Measurements from ENCODE around the gene OR5AU1. TPM values are rescaled to one million over a fixed set of nuclear protein-coding genes. Genes with fewer than 3 reads are reported as not detected.

Gene OR5AU1
- total and polyA plus RNA-seq, 4 donors, result 0.05 to 0.11 TPM; not detected in 2

GRCh38 chr14:21112255-21112654 lies 43.6 kb downstream of the OR5AU1 start:
- Histone ChIP-seq H3K27me3 (ENCODE audit: control insufficient read depth, insufficient read depth, low read length) (no peaks in the 10 kb centered on the region), H3K4me1 (ENCODE audit: control insufficient read depth, insufficient read depth, low read length) (peaks cover 1% of the 10 kb centered on the region), H3K27ac (ENCODE audit: low read depth, low read length) (no peak overlapping the region), H3K4me3 (ENCODE audit: low read depth, low read length) (no peak overlapping the region), H3K9me3 (ENCODE audit: control insufficient read depth, insufficient read depth, low read length) (no peaks in the 10 kb centered on the region), H3K36me3 (ENCODE audit: control insufficient read depth, insufficient read depth, low read length) (no peaks in the 10 kb centered on the region)
- DNase-seq (ENCODE audit: low read depth in 4 of 6, low spot score in 6 of 6), result no peak
- no CpG with 5 or more reads among the region's 4 CpGs for WGBS (ENCODE audit: insufficient coverage)

- Histone ChIP-seq H3K36me3 (ENCODE audit: control insufficient read depth, insufficient read depth, low read length) (no peaks in the 10 kb centered on the region), H3K27me3 (ENCODE audit: control insufficient read depth, insufficient read depth, low read length) (no peaks in the 10 kb centered on the region), H3K27ac (ENCODE audit: low read depth, low read length) (no peak overlapping the region), H3K4me1 (ENCODE audit: control insufficient read depth, insufficient read depth, low read length) (peaks cover 13% of the 10 kb centered on the region), H3K9me3 (ENCODE audit: control insufficient read depth, insufficient read depth, low read length) (no peaks in the 10 kb centered on the region), H3K4me3 (ENCODE audit: low read depth, low read length) (no peak overlapping the region)
- no peak for DNase-seq (ENCODE audit: low read depth in 4 of 6, low spot score in 6 of 6)
- 87% methylated on average over 3 of the region's 6 CpGs for WGBS (ENCODE audit: insufficient coverage)
These were observed 46.3 kb downstream of the OR5AU1 start for GRCh38 chr14:21109377-21110138.

DNA sequence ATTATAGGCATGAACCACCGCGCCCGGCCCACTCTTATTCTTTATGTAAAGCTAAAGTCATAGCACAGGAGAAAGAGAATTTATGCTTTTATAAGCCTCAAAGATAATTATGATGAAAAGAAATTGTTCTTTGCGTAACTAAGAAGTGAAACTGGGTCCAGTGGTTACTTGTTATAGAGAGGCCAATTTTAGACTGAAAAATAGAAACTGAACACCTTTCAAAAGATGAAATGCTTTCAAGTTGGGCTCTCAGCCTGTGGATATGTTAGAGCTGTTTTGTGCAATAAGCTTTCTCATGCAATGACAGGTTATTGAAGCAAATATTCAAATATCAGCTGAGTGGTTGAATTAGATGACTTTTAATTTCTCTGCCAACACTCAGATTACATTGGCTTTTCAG lies 47.1 kb downstream of the OR5AU1 start:
- 100% methylated on average over 1 of the region's 4 CpGs for WGBS (ENCODE audit: insufficient coverage)
- H3K4me1 ChIP-seq (ENCODE audit: control insufficient read depth, insufficient read depth, low read length), result peaks cover 21% of the 10 kb centered on the region

GRCh38 chr14:21107283-21107800 lies 48.5 kb downstream of the OR5AU1 start:
- Histone ChIP-seq H3K36me3 (ENCODE audit: control insufficient read depth, insufficient read depth, low read length) (no peaks in the 10 kb centered on the region), H3K4me3 (ENCODE audit: low read depth, low read length) (no peak overlapping the region), H3K27me3 (ENCODE audit: control insufficient read depth, insufficient read depth, low read length) (no peaks in the 10 kb centered on the region), H3K9me3 (ENCODE audit: control insufficient read depth, insufficient read depth, low read length) (no peaks in the 10 kb centered on the region), H3K27ac (ENCODE audit: low read depth, low read length) (no peak overlapping the region), H3K4me1 (ENCODE audit: control insufficient read depth, insufficient read depth, low read length) (peaks cover 34% of the 10 kb centered on the region)
- WGBS (ENCODE audit: insufficient coverage), result 45% methylated on average over 5 of the region's 5 CpGs
- DNase-seq (ENCODE audit: low read depth in 4 of 6, low spot score in 6 of 6), result no peak

More for the DNA sequence above, 47.1 kb downstream of the OR5AU1 start:
- Histone ChIP-seq H3K27me3 (ENCODE audit: control insufficient read depth, insufficient read depth, low read length) (no peaks in the 10 kb centered on the region), H3K36me3 (ENCODE audit: control insufficient read depth, insufficient read depth, low read length) (no peaks in the 10 kb centered on the region), H3K9me3 (ENCODE audit: control insufficient read depth, insufficient read depth, low read length) (no peaks in the 10 kb centered on the region), H3K4me3 (ENCODE audit: low read depth, low read length) (no peak overlapping the region), H3K27ac (ENCODE audit: low read depth, low read length) (no peak overlapping the region)
- no peak for DNase-seq (ENCODE audit: low read depth in 4 of 6, low spot score in 6 of 6)

GRCh38 chr14:21106498-21107282 lies 49.2 kb downstream of the OR5AU1 start:
- DNase-seq (ENCODE audit: low read depth in 4 of 6, low spot score in 6 of 6), result peak in 4 of 6 donors; percentile 78 to 96 (median 86)
- no peak overlapping the region for H3K4me3 ChIP-seq (ENCODE audit: low read depth, low read length)
- WGBS (ENCODE audit: insufficient coverage), result 5% methylated on average over 8 of the region's 11 CpGs

DNA sequence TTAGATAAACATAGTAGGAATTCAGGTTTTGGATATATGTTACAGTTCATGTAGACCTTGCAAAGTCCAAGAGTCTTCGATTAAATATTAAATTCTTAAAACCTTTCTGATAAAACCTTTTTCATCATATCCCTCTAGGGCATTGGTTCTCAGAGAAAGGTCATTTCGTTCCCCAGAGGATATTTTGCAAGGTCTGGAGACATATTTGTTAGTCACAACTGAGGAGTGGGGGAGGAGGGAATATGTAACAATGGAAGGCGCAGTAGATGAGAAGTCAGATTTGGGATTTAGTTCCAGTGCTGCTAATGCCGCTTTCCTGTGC lies 49.7 kb downstream of the OR5AU1 start:
- DNase-seq (ENCODE audit: low read depth in 4 of 6, low spot score in 6 of 6), result no peak
- WGBS (ENCODE audit: insufficient coverage), result 54% methylated on average over 2 of the region's 4 CpGs
- Histone ChIP-seq H3K27ac (ENCODE audit: low read depth, low read length) (peak overlapping the region; percentile 53), H3K9me3 (ENCODE audit: control insufficient read depth, insufficient read depth, low read length) (no peaks in the 10 kb centered on the region), H3K4me1 (ENCODE audit: control insufficient read depth, insufficient read depth, low read length) (peaks cover 40% of the 10 kb centered on the region), H3K27me3 (ENCODE audit: control insufficient read depth, insufficient read depth, low read length) (no peaks in the 10 kb centered on the region), H3K36me3 (ENCODE audit: control insufficient read depth, insufficient read depth, low read length) (no peaks in the 10 kb centered on the region), H3K4me3 (ENCODE audit: low read depth, low read length) (no peak overlapping the region)

More at GRCh38 chr14:21106498-21107282, 49.2 kb downstream of the OR5AU1 start:
- Histone ChIP-seq H3K27ac (ENCODE audit: low read depth, low read length) (peak overlapping the region; percentile 53), H3K36me3 (ENCODE audit: control insufficient read depth, insufficient read depth, low read length) (no peaks in the 10 kb centered on the region), H3K9me3 (ENCODE audit: control insufficient read depth, insufficient read depth, low read length) (no peaks in the 10 kb centered on the region), H3K27me3 (ENCODE audit: control insufficient read depth, insufficient read depth, low read length) (no peaks in the 10 kb centered on the region), H3K4me1 (ENCODE audit: control insufficient read depth, insufficient read depth, low read length) (peaks cover 40% of the 10 kb centered on the region)

GRCh38 chr14:21105095-21105494 lies 50.8 kb downstream of the OR5AU1 start:
- Histone ChIP-seq H3K4me1 (ENCODE audit: control insufficient read depth, insufficient read depth, low read length) (peaks cover 40% of the 10 kb centered on the region), H3K9me3 (ENCODE audit: control insufficient read depth, insufficient read depth, low read length) (no peaks in the 10 kb centered on the region), H3K27me3 (ENCODE audit: control insufficient read depth, insufficient read depth, low read length) (no peaks in the 10 kb centered on the region), H3K27ac (ENCODE audit: low read depth, low read length) (peak overlapping the region; percentile 99), H3K4me3 (ENCODE audit: low read depth, low read length) (no peak overlapping the region), H3K36me3 (ENCODE audit: control insufficient read depth, insufficient read depth, low read length) (no peaks in the 10 kb centered on the region)
- 74% methylated on average over 2 of the region's 8 CpGs for WGBS (ENCODE audit: insufficient coverage)
- DNase-seq (ENCODE audit: low read depth in 4 of 6, low spot score in 6 of 6), result no peak

Small RNAs within 50 kb of the gene (small RNA-seq; reads per million reads assigned to genes)
- not detected for gene RNU6-252P (ENCODE audit: low replicate concordance)

Other genes starting within 250 kb of the OR5AU1 start
- 1 to 10 TPM in 1 of 2 donors, under 1 TPM in 1; 0.50 to 5.8 TPM for gene RNASE2, start 200.6 kb downstream of the OR5AU1 start, total RNA-seq
- 1 to 10 TPM in 1 of 2 donors, under 1 TPM in 1; 0.90 to 1.1 TPM for gene RNASE2, start 200.6 kb downstream of the OR5AU1 start, polyA plus RNA-seq (ENCODE audit: insufficient read length in 2 of 2)
- gene METTL17, start 166.1 kb downstream of the OR5AU1 start, total RNA-seq, result 10 to 100 TPM; 31.1 to 65.0 TPM
- gene METTL17, start 166.1 kb downstream of the OR5AU1 start, polyA plus RNA-seq (ENCODE audit: insufficient read length in 2 of 2), result 10 to 100 TPM; 56.7 to 79.2 TPM
- under 1 TPM in 1 of 2 donors, not detected in 1; 0.17 TPM for gene SLC39A2, start 156.8 kb downstream of the OR5AU1 start, total RNA-seq
- gene SLC39A2, start 156.8 kb downstream of the OR5AU1 start, polyA plus RNA-seq (ENCODE audit: insufficient read length in 2 of 2), result under 1 TPM in 1 of 2 donors, not detected in 1; 0.32 TPM
- gene NDRG2, start 131.0 kb downstream of the OR5AU1 start, total RNA-seq, result 100 to 1,000 TPM; 233 to 301 TPM
- gene NDRG2, start 131.0 kb downstream of the OR5AU1 start, polyA plus RNA-seq (ENCODE audit: insufficient read length in 2 of 2), result 100 to 1,000 TPM; 763 to 827 TPM
- gene TPPP2, start 125.8 kb downstream of the OR5AU1 start, total RNA-seq, result under 1 TPM in 1 of 2 donors, not detected in 1; 0.44 TPM
- under 1 TPM; 0.59 to 0.71 TPM for gene TPPP2, start 125.8 kb downstream of the OR5AU1 start, polyA plus RNA-seq (ENCODE audit: insufficient read length in 2 of 2)
- gene RNASE13, start 121.3 kb downstream of the OR5AU1 start, total RNA-seq, result not detected
- not detected for gene RNASE13, start 121.3 kb downstream of the OR5AU1 start, polyA plus RNA-seq (ENCODE audit: insufficient read length in 2 of 2)
- not detected for gene RNASE7, start 113.7 kb downstream of the OR5AU1 start, total RNA-seq
- under 1 TPM in 1 of 2 donors, not detected in 1; 0.12 TPM for gene RNASE7, start 113.7 kb downstream of the OR5AU1 start, polyA plus RNA-seq (ENCODE audit: insufficient read length in 2 of 2)
- gene RNASE8, start 98.2 kb downstream of the OR5AU1 start, total RNA-seq, result not detected
- gene RNASE8, start 98.2 kb downstream of the OR5AU1 start, polyA plus RNA-seq (ENCODE audit: insufficient read length in 2 of 2), result not detected
- gene ARHGEF40, start 85.8 kb downstream of the OR5AU1 start, total RNA-seq, result 10 to 100 TPM; 37.9 to 71.0 TPM
- 10 to 100 TPM; 83.1 to 98.9 TPM for gene ARHGEF40, start 85.8 kb downstream of the OR5AU1 start, polyA plus RNA-seq (ENCODE audit: insufficient read length in 2 of 2)
- gene ZNF219, start 57.4 kb downstream of the OR5AU1 start, total RNA-seq, result 10 to 100 TPM in 1 of 2 donors, 1 to 10 TPM in 1; 4.7 to 16.3 TPM
- 10 to 100 TPM; 39.1 to 48.8 TPM for gene ZNF219, start 57.4 kb downstream of the OR5AU1 start, polyA plus RNA-seq (ENCODE audit: insufficient read length in 2 of 2)
- gene TMEM253, start 55.0 kb downstream of the OR5AU1 start, total RNA-seq, result under 1 TPM; 0.50 to 0.72 TPM
- 1 to 10 TPM in 1 of 2 donors, under 1 TPM in 1; 0.43 to 1.7 TPM for gene TMEM253, start 55.0 kb downstream of the OR5AU1 start, polyA plus RNA-seq (ENCODE audit: insufficient read length in 2 of 2)
- 100 to 1,000 TPM; 497 to 536 TPM for gene HNRNPC, start 113.4 kb upstream of the OR5AU1 start, total RNA-seq
- 100 to 1,000 TPM; 492 to 522 TPM for gene HNRNPC, start 113.4 kb upstream of the OR5AU1 start, polyA plus RNA-seq (ENCODE audit: insufficient read length in 2 of 2)
- gene RPGRIP1, start 124.0 kb upstream of the OR5AU1 start, total RNA-seq, result under 1 TPM; 0.33 to 0.50 TPM
- 1 to 10 TPM in 1 of 2 donors, under 1 TPM in 1; 0.78 to 1.3 TPM for gene RPGRIP1, start 124.0 kb upstream of the OR5AU1 start, polyA plus RNA-seq (ENCODE audit: insufficient read length in 2 of 2)
- gene SUPT16H, start 228.0 kb upstream of the OR5AU1 start, total RNA-seq, result 10 to 100 TPM; 75.0 to 88.8 TPM
- gene SUPT16H, start 228.0 kb upstream of the OR5AU1 start, polyA plus RNA-seq (ENCODE audit: insufficient read length in 2 of 2), result 10 to 100 TPM; 88.8 to 98.0 TPM